ENCODE results near the gene PLA2G6. TPM values are rescaled to one million over a fixed set of nuclear protein-coding genes. Genes with fewer than 3 reads are reported as not detected.
"Not testable (repeated sequence)": the region's sequence is repeated elsewhere in the genome, so short reads cannot be mapped to it uniquely, and the experiment has no call there.

The PLA2G6 gene
- total RNA-seq, 3 donors from 2014 or later = 41.1 to 68.1 (median 59.3) TPM

- no peaks in the 10 kb centered on the region for H3K4me1 ChIP-seq
- H3K27me3 ChIP-seq = no peaks in the 10 kb centered on the region
- no peak overlapping the region for H3K27ac ChIP-seq
- H3K4me3 ChIP-seq = no peak overlapping the region
- intact Hi-C loops (cut with DNase I; ENCODE audit: low total_unique reads) = no loop called here
- no peak for TF ChIP-seq POLR2AphosphoS5 (IDR thresholded peaks at IDR 0.05)
- TF ChIP-seq, protein P1, sequence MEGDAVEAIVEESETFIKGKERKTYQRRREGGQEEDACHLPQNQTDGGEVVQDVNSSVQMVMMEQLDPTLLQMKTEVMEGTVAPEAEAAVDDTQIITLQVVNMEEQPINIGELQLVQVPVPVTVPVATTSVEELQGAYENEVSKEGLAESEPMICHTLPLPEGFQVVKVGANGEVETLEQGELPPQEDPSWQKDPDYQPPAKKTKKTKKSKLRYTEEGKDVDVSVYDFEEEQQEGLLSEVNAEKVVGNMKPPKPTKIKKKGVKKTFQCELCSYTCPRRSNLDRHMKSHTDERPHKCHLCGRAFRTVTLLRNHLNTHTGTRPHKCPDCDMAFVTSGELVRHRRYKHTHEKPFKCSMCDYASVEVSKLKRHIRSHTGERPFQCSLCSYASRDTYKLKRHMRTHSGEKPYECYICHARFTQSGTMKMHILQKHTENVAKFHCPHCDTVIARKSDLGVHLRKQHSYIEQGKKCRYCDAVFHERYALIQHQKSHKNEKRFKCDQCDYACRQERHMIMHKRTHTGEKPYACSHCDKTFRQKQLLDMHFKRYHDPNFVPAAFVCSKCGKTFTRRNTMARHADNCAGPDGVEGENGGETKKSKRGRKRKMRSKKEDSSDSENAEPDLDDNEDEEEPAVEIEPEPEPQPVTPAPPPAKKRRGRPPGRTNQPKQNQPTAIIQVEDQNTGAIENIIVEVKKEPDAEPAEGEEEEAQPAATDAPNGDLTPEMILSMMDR (IDR thresholded peaks at IDR 0.05) = no peak
- no peak for TF ChIP-seq POLR2A (IDR thresholded peaks at IDR 0.05)
- no peaks in the 10 kb centered on the region for H3K36me3 ChIP-seq
- no peak for DNase-seq (ENCODE audit: low spot score in 2 of 2)
- no peaks in the 10 kb centered on the region for H3K9me3 ChIP-seq
These were observed 30.5 kb downstream of the PLA2G6 start for GRCh38 chr22:38151126-38151500.

DNA sequence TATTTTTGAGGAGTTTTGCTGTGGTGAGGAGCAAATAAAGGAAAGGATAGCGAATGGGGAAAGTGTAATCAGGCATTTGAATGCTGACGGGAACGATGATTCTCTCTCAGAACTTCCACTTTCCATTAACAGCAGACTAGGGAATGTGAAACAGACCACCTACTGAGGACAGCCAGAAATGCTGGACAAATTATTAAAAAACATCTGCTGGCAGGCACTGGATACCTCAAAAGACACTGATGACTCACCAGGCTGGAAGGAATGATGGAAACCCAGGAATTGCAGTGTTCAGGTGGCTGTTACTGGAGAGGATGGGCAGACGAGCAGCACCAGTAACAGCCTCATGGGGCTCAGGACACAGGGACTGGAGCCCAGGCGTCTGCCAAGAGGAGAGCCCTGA, 33.4 kb downstream of the PLA2G6 start:
- Histone ChIP-seq H3K9me3 (no peaks in the 10 kb centered on the region), H3K4me1 (no peaks in the 10 kb centered on the region), H3K27ac (no peak overlapping the region), H3K27me3 (no peaks in the 10 kb centered on the region), H3K4me3 (no peak overlapping the region), H3K36me3 (no peaks in the 10 kb centered on the region)
- no peak for TF ChIP-seq POLR2AphosphoS5 (IDR thresholded peaks at IDR 0.05)
- TF ChIP-seq POLR2A (IDR thresholded peaks at IDR 0.05) = no peak
- TF ChIP-seq, protein P1 (IDR thresholded peaks at IDR 0.05) = no peak
- intact Hi-C loops (cut with DNase I; ENCODE audit: low total_unique reads) = loop anchor here (2.0 kb wide), 1 partner anchor 19 kb away; no protein-coding TSS in a partner anchor
- no peak for DNase-seq (ENCODE audit: low spot score in 2 of 2)

- DNase-seq (ENCODE audit: low spot score in 2 of 2); H3K4me1 ChIP-seq; H3K4me3 ChIP-seq; H3K9me3 ChIP-seq; H3K36me3 ChIP-seq; H3K27me3 ChIP-seq; H3K27ac ChIP-seq; intact Hi-C loops (cut with DNase I; ENCODE audit: low total_unique reads): not testable (repeated sequence)
These were observed 35.5 kb downstream of the PLA2G6 start for GRCh38 chr22:38146166-38146565.

DNA sequence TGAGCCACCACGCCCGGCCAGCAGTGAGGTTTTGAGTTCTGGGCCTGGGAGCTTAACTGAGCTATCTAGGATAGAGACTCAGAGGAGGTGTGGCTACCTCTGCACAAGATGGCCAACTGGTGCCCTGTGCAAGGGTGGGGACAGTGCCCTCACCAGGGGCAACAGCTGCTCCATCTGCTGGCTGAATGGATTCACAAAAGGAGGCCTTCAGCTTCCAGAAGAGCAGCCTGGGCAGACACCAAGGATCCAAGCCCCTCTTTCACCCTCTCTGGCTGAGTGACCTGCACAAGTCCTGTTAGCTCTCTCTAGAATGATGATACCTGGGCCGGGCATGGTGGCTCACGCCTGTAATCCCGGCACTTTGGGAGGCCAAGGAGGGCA, 37.6 kb downstream of the PLA2G6 start:
- no peak overlapping the region for H3K4me3 ChIP-seq
- no peak overlapping the region for H3K27ac ChIP-seq
- no peaks in the 10 kb centered on the region for H3K36me3 ChIP-seq
- intact Hi-C loops (cut with DNase I; ENCODE audit: low total_unique reads) = no loop called here
- H3K4me1 ChIP-seq = no peaks in the 10 kb centered on the region
- TF ChIP-seq POLR2AphosphoS5 (IDR thresholded peaks at IDR 0.05) (no peak), POLR2A (IDR thresholded peaks at IDR 0.05) (no peak)
- TF ChIP-seq, protein P1 (IDR thresholded peaks at IDR 0.05) = no peak
- H3K9me3 ChIP-seq = no peaks in the 10 kb centered on the region
- no peaks in the 10 kb centered on the region for H3K27me3 ChIP-seq
- DNase-seq (ENCODE audit: low spot score in 2 of 2) = no peak

DNA sequence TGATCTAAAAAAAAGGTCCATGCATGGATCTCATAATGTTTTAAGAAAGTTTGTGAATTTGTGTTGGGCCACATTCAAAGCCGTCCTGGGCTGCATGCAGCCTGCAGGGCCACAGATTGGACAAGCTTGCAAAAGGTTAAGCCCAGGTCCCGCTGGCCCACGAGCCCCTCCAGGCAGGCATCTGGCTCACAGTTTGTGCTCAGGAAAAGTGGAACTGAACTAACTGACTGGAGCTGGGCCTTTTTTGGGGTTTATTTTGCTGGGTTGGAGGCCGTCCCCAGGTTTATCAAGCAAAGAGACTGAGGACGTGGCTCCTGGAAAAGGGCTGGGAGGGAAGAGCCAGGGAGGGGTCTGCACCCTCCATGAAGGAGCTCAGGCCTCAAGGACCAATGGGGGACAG, 39.0 kb downstream of the PLA2G6 start:
- Histone ChIP-seq H3K4me1 (no peaks in the 10 kb centered on the region), H3K27ac (no peak overlapping the region), H3K9me3 (no peaks in the 10 kb centered on the region), H3K36me3 (no peaks in the 10 kb centered on the region), H3K27me3 (no peaks in the 10 kb centered on the region), H3K4me3 (no peak overlapping the region)
- intact Hi-C loops (cut with DNase I; ENCODE audit: low total_unique reads) = no loop called here
- no peak for DNase-seq (ENCODE audit: low spot score in 2 of 2)
- TF ChIP-seq, protein P1 (IDR thresholded peaks at IDR 0.05) = no peak

Data from breast epithelium (tissue), 4 donors.